GM18907 (cell line): ENCODE results near the gene BLM.
"Not testable (repeated sequence)": the region's sequence is repeated elsewhere in the genome, so short reads cannot be mapped to it uniquely, and the experiment has no call there.

ENCODE experiments used
- ATAC-seq: cut with Tn5 transposase; IDR thresholded peaks from one replicate; pipeline ENCODE4 v1.9.1; 2021; ENCODE audit warnings: mild to moderate bottlenecking, moderate library complexity; ENCODE audit not compliant: unreplicated experiment

Gene BLM

DNA sequence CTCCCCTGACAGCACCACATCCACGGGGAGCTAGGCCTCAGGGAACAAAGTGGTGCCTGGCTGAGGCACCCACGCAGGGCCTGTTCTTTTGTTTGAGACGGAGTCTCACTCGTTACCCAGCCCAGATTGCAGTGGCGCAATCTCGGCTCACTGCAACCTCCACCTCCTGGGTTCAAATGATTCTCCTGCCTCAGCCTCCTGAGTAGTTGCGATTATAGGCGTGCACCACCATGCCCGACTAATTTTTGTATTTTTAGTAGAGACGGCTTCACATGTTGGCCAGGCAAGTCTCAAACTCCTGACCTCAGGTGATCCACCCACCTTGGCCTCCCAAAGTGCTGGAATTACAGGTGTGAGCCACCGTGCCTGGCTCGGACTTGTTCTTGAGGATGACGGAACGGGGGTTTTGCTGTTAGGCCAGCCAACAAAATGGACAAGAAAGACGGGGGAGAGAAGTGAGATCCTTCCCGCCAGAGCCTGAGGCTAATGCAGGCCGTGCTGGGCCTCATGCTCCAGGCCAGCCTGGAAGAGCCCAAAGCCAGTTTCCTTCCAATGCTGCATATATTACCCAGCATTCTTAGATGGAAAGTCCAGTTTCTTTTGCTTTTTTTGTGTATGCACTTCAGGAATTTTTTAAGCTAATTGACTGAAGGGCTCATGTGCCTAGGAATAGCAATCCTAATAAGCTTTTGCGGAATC lies 123.2 kb downstream of the BLM start:
- ATAC-seq, result no peak

DNA sequence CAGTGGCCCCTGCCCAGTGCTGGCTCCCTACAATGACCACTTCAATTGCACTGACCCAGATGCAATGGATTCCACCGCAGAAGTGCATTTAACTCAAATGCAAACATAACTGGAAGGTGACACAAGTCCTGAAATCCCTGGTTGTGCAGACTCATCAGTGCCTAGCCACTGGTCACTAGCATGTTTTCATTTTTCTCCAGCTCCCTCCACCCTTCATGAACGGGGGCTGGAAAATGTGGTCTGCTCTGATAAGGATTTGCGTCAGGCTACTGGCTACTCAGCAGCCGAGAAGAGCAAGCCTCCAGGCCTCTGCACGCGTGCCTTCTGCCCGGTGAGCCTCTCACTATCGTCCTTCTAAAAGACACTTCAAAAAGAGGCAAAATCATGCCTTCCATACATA lies 123.8 kb downstream of the BLM start:
- no peak for ATAC-seq

DNA sequence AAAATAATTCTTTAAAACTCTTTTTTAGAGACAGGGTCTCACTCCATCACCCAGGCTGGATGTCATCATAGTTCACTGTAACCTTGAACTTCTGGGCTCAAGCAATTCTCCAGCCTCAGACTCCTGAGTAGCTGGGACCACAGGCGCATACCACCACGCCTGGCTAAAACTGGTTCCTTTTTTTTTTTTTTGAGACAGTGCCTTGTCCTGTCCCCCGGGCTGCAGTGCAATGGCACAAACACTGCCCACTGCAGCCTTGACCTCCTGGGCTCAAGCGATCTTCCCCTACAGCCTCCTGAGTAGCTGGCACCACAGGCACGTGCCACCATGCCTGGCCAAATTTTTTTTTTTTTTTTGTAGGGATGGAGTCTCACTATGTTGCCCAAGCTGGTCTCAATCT lies 127.5 kb downstream of the BLM start:
- no peak for ATAC-seq

DNA sequence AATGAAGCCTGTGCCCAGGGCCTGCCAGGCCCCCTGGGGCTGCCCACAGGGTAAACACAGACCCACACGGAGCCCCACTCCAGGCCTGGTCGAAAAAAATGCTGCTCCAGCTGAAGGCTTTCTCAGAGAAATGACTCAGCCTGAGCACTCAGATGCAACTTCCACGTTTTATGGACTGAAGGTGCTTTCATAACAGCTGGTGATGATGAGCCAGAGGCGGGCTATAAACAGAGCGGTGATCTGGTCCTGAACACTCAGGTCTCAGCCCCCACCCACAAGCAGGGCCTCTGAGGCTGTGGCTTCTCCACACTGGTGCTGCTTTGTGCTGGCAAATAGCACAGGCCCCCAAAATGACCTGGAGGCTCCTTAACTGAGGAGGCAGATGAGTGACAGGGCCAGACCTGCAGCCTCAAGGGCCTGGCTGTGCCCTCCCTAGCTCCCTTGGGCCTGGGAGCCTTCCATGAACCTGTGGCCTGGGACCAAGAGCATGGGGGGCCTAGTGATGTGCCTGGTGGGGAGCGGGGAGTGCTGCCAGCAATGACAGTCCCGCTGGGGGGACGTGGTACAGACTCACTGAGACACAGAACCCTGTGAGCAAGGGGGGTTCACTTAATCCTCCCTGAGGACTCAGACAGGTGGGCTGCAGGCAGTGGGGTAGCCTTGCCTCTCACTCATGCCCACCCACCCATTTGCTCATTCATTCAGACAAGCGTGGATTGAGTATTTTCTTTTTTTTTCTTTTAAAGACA lies 128.2 kb downstream of the BLM start:
- ATAC-seq, result peak; percentile 80

DNA sequence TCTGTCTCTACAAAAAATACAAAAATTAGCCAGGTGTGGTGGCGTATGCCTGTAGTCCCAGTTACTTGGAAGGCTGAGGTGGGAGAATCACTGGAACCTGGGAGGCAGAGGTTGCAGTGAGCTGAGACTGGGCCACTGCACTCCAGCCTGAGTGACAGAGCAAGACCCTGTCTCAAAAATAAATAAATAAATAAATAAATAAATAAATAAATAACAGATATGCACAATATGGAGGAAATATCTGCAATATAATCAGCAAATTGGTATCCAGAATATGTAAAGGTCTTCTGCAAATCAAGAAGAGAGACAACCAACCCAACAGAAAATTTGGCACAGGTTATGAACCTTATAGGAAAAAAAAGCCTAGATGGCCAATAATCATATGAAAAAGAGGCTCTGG lies 132.3 kb downstream of the BLM start:
- ATAC-seq, result not testable (repeated sequence)

DNA sequence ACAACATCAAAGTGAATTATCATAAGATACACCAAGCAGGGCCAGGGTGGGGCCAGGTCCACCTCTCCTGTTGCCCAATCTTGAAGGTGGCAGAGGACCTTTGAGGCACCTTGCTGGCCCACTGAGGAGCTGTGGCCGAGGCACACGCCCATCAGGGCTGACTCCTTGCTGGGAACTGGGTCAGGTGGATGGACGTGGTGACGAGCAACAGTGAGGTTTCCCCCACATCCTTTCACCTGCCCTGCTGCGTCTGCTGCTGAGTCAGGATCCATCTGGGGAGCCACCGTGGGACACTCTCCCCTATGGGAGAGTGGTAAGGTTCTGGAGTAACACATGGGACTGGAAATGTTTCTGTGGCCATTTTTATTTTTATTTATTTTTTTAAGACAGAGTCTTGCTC lies 134.0 kb downstream of the BLM start:
- ATAC-seq, result no peak

DNA sequence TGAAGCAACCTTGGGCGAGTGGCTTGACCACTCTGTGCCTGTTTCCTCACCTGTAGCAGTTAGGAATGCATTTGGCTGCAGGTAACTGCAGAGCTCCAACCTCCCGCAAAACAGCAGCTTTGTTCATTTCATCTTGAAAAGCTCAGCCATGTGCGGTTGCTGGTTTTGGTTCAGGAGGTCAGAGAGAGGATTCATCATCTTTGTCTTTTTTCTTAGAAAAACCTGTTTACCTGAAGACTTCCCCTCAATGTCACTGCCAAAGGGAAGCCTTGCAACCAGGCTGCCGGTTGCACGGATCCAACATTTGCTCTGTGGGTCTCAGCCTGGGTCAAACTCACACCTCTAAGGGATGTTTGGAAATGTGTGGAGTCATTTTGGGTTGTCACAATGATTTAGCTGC lies 134.8 kb downstream of the BLM start:
- ATAC-seq, result no peak

DNA sequence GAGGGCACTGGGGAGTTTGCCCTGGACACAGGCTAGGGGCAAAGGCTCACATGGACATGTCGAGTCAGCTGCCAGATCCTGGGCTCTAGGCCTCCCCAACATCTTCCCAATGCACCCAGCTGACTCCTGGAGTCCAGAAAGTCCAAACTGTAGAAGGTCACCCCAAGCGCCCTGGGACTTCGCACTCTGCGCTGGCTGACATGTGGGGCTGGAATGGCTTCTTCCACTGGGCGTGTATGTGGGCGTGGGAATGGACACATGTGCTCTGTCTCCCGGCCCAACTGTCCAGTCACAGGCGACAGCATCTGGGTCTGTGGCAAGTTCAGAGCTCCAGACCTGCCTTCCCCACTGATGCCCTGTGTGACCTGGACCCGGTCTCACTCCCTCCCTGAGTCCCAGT lies 138.0 kb downstream of the BLM start:
- no peak for ATAC-seq

DNA sequence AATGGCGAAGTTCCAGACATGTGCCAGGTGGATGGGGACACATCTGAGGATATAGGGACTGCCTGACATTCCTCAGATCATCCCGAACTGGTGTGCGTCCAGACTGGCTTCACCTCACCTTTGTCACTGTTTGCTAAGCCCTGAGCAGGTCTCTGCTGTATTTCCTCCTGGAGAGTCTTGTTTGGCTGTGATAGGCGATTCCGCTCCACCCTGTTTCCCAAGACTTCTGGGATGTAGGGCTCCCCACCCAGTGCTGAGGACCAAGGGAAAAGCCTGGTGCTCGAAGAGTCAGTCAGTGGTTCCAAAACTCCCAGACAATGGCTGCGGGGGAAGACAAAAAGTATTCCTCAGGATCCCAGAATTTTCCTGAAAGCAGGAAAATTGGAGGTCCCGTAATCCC lies 140.2 kb downstream of the BLM start:
- ATAC-seq, result no peak

DNA sequence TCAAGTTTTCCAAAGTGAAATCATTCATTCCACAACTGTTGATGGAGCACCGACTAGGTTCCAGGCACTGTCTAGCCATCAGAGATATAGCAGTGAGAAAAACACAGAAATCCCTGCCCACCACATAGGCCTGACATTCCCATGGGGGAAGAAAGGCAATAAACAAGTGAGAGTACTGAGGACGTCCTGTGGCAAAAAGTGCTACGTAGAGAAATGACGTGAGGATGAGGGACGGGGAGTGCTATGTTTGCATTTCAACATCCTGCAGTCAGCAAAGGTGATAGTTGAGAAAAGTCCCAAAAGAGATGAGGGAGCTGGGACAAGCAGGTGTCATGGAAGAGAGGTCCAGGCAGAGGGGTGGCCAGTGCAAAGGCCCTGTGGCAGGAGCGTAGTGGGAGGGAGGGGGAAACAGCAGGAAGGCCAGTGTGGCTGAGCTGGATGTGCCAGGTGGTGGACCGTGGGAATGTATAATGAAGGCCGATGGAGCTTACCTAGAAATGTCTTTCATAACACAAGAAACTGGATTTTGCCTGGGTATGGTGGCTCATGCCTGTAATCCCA lies 140.8 kb downstream of the BLM start:
- no peak for ATAC-seq

DNA sequence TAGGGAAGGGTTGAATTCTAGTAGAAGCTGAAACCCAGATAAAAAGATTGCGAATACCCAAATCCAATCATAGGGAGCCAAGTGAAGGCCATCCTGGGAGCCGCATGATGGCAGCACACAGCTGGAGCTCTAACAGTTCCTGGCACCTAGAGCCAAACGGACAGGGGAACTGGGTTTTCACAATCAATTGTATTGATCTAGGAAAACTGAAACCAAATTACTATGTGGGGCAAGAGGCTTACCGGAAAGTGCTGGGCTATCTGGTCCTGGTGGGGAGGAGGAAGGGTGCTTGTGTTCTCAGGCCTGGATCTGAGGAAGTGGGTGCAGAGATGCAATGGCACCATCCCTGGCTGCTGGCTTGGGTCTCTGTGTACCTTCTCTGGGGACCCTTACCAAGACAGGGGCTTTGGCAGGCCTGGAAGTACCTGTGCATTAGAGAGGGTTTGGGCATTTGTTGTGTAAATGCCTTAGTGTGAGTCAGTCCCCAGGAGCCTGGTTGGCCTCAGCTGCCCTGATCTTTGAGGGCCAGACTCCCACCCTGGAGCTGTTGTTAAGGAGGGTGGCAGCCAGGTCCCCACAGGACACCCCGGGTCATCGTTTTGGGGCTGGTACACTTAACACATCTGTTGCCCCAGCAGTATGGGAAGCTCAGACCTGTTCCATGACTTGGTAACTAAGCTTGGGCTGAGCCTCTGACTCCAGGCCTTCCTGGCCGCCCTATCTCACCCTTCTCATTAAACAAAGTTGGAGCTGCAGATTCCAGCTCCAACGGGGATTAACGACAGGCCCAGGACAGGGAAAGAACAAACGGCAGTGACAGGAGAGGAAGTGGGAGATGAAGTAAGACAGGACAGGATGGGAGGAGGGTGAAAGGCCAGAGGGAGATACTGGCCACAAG lies 142.3 kb downstream of the BLM start:
- no peak for ATAC-seq

DNA sequence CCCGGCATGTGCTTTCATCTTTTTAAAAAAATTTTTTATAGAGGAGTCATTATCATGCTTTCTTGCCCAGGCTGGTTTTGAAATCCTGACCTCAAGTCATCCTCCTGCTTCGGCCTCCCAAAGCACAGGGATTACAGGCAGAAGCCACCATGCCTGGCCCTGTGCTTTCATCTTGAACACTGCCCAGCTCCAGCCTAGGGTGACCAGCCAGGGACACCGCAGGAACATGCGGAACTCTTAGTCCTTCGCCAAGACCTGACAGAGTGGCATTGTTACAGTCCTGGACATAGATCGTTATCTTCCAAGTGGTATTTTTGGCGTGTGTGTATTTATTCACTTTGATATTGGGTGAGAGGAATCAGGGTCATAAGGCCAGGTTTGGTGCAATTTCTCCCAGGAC lies 143.3 kb downstream of the BLM start:
- no peak for ATAC-seq

DNA sequence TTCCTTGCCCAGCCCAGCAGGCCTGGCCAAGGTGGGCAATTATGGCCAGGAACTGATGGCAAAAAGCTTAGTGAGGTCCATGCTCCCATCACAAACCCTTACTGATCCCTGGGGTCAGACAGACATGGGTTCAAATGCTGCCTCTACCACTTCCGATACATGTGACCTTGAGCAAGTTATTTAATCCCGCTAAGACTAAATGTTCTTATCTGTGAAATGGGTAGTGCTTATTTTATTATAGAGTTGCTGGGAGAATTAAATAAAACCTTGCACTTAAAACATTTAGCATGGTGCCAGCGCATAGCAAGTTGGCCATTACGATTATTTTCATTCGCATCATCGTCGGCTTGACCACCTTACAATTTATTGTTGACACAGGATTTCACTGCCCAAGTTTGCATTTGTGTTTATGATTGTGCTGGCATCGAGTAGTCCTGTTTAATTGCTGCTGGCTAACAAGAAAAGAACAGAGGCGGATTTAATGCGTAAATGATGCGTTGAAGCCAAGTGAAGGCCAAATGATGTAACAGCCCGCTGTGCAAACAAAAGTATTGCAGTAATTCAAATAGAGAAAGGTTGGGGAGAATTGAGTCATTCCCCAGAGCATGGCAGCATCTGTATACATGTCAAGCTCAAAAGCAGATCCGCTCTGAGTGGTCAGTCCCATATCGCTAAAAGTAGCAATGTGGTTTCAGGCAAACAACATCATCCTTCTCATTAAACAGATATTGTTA lies 144.0 kb downstream of the BLM start:
- no peak for ATAC-seq

DNA sequence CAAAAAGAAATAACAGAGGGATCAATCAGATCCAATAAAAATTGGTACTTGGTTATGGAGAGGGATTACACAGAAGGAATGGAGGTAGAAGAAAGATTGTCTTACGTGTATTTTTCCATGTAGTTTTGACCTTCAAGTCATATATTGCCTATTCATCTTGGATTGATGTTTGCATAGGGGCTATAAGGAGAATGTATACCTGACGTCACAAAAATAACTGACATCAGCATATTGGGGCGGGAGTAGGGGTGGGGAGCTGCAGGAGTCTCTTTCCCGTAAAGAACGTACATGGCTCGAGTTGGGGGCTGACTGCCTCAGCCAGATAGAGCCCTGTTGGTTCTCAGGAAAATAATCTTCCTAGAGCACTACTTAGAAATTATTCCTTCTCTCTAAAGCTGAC lies 145.3 kb downstream of the BLM start:
- ATAC-seq, result no peak

DNA sequence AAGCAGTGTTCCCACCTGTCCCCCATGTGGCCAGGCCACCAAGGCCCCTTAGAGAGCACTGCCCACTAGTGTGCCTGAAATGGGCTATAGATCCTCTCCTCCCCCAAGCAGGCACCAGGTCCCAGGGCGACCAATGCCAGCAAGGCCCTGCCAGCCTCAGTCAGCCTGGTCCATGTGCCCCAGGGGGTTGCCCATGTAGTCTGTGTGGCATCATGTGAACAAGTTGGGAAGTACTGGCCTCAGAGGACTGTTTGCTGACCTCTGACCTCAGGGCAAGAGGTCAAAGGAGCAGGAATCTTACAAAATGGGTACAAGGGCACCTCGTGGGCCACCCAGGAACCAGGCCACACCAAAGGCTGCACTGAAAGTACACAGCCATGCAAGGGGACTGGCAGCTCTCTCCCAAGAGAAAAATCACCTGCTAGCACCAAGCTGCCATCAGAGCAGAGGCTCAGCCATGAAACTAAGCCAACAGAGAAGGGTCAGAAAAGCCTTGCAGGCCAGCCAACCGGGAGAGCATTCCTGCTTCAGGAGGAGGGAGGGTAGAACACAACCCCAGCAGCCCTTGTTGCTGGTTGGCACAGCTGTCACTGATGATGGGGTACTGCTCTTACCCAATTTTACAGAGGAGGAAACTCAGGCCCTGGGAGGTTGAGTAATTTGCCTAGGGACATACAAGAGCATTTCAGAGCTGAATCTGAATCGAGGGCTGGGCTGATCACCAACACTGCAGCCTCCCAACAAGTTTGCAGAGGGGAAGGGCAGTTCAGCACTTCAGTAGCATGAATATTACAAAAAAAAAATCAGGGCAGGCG lies 146.0 kb downstream of the BLM start:
- ATAC-seq, result no peak

DNA sequence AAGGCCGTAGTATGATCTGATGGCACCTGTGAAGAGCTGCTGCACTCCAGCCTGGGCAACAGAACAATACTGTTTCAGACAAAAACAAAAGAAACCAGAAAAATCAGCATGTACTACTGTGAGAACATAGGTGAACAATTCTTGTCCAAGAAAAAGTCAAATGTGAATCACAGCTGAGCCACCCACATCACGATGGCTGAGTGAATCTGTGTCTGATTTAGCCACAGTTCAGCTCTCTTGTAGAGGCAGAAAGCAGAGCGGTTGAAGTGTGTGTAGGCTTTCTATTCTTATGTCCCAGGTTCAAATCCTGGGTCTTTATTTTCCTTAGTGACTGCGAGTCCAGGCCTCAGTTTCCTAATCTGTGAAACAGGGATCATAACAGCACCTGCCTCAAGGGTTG lies 146.8 kb downstream of the BLM start:
- ATAC-seq, result no peak

DNA sequence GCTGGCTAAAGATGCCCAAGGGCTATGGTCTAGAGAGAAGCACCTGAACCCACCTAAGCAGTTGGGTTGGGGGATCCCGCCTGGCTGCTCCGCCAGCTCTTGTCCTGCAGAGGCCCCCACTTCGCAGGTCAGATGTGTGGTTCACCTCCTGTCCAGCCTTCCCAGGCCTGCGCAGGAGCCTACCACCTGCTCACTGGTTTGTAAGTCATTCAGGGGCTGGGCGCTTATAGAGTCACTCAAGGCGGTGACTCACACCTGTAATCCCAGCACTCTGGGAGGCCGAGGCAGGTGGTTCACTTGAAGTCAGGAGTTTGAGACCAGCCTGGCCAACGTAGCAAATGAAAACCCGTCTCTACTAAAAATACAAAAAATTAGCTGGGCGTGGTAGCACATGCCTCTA lies 147.4 kb downstream of the BLM start:
- no peak for ATAC-seq

DNA sequence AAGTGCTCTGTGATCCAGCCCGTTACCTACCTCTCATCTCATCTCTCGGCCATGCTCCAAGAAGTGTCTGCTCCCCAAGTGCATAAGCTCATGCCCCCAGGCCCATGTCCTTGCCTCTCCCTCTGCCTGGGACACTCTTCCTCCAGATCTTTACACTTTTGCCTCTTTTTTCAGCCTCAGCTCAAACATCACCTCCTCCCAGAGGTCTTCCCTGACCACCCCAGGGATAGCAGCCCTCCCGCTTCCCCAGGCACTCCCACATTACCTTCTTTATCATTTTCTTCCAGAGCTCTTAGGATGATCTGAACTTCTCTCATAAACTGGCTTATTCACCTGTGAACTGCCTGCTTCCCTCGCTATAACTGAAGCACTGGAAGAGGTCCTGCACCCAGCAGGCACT lies 148.6 kb downstream of the BLM start:
- ATAC-seq, result no peak
